GM19468 (cell line): ENCODE data around the gene SON.
"Not testable (repeated sequence)": the region's sequence is repeated elsewhere in the genome, so short reads cannot be mapped to it uniquely, and the experiment has no call there.

ENCODE experiments used
- ATAC-seq: cut with Tn5 transposase; IDR thresholded peaks from one replicate; pipeline ENCODE4 v1.9.1; 2021; ENCODE audit warnings: mild to moderate bottlenecking, moderate library complexity, moderate number of reproducible peaks; ENCODE audit not compliant: unreplicated experiment; ENCODE audit errors: extremely low read depth

Gene SON

DNA sequence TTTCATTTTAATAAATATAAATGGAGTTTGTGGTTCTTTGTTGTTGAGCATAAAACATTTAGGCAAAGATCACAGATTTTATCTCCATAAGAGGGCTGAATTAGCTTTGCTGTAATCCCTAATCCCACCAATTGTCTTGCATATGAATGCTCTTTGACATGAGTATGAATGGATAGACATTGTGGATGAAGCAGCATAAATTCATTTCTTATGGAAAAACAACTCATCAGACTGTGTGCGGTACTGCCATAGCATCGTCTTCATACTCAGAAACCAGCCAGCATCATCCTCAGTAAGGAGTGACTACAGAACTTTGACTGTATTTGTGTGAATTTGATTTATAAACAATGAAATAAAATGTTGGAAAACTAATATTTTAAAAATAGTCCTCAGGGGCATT is 19.6 kb downstream of the SON start:
- no peak for ATAC-seq

DNA sequence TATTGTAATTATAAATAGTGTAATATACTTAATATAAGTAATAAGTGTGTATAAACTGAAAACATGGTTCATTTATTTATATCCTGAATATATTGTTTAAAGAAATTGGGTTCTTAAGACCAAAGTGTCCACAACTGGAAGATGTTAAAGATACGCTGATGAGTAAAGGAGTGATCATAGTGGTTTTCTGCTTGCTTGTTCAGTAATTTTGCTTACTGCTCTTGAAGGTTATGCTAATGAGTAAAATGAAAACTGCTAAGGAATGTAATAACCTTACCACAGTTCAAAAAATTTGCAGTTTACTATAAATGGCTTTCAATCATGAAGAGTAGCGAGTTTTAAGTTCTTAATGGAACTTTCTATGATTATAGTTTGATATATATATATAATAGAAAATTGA is 23.7 kb downstream of the SON start:
- ATAC-seq, result no peak

DNA sequence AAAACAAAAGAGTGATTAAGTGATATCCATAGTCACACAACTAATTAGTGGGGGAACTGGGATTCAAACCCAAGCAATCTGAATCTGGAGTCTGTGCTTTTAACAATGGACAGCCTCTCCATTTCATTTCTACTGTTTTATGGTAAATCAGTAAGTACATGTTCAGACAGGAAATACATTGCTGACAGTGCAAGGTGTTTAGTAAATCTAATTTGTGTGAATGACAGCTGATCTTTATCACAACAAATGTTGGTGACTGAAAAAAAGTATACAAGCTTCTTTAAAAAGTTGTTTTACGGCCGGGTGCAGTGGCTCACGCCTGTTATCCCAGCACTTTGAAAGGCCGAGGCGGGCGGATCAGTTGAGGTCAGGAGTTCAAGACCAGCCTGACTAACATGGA is 25.1 kb downstream of the SON start:
- no peak for ATAC-seq

DNA sequence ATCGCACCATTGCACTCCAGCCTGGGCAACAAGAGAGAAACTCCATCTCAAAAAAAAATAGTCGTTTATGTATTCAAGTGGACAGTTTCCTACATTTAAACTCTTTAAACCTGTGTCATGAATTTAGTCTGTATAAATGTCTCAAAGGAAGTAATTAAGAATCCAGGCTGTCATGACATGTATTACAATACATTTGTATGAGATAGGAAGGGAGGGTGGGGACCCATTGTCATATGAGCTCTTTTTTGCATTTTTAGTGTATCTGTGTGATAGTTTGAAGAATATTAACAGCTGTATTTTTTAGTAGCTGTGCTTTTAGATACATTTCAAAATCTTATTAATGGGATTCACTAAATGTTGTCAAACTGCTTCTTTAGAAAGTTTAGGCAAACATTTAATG is 25.6 kb downstream of the SON start:
- ATAC-seq, result no peak

DNA sequence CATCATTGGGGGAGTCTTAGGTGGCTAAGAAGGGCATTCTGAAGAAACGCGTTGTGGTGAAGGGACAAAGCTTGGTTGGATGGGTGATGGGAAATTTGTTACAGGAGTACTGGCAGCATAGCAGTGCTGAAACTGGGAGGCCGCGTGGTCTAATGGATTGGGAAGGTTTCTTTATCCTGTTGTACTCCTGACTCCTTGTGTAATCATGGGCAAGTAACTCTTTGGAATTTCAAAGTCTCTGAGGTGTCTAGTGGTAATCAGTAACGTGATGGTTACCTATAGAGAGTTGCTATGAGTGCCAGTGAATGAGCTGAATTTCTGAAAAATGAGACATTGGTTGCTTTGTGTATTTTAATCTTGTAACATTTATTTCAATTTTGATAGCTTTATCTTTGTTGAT is 27.2 kb downstream of the SON start:
- no peak for ATAC-seq

DNA sequence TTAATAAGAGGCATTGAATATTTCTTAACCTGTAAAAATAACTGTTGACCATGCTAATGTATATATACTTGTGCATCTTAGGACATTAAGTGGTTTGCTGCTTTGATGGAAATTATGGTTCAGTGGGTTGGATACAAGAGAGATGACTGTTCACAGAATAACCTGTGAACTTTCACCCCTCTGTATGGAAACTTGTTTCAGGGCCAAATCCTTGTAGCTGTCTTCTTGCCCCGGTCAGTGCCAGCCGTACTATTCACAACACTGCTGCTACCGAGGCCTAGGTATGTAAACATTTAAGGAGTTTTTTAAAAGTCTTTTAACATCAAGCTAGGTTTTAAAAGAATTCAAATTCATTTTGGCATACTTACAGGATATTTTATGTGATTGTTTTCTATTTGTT is 29.5 kb downstream of the SON start:
- ATAC-seq, result no peak

DNA sequence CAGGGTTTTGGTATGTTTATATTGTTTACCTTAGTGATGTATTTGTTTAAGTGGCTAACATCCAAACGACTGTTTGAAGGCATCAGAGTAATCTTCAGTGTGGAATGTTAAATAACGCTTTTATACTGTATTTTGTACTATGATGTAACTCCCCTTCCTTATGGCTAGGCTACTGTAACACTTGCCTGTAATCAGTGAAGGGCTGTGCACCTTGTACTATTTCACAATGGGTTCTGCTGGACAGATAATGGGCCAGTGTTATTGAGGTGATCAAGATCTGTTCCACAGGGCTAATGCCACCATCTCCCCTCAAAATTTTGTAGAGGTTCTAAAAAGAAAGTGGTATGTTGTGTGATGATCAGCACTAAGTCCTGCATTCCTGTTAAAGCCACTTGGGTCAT is 33.9 kb downstream of the SON start:
- not testable (repeated sequence) for ATAC-seq

DNA sequence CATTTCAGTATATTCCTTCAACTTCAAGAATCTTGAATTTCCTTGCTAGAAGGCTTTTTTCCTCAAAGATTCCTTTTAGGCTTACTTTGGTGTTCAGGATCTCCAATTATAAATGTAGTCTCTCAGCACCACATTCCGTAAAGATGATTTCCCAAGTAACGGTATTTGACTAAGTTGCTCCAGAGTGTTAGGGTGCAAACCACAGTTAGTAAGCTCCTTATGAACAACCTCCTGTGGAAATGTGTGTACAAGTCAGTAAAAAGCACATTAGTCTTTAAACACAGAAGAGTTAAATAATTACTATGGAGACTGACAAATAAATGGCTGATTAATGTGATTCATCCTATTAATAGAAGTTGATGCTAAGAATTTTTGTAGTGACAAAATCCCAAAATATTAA is 35.4 kb downstream of the SON start:
- no peak for ATAC-seq

DNA sequence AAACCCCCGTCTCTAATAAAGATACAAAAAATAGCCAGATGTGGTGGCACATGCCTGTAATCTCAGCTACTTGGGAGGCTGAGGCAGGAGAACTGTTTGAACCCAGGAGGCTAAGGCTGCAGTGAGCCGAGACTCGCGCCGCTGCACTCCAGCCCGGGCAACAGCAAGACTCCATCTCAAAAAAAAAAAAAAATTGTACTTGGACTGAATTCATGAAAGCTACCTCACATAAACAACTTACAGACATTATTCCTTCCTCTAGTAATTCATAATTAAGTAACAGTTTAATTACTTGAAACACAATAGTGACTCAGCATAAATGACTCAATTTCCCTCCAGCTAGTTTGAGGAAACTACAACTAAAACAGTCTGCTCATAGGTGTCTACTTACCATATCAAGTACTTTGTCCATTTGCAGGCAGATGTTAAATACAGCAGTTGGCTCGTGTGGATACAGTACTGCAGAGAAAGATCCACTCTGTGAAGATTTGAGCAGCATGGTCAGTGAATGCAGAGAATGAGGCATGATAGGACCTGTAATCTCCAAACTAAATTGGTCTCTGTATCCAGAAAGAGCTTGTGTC is 36.2 kb downstream of the SON start:
- ATAC-seq, result no peak

DNA sequence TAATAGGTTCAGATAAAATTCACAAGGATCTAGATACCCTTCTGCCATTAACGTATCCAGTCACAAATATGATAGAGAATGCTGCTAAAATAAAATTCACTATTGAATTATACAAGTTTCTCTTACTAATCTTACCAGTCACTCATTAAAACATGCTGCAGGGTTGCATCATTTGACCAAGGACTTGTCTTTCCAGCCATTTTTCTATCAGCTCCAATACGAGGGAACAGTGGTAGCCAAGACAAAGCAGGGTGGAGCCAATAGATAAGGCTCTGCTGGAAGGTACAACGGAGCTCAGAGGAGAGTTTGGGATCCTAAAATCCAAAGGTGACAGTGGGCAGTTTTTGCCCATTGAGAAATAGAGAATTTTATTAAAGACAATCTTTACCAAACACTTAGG is 41.6 kb downstream of the SON start:
- ATAC-seq, result no peak

DNA sequence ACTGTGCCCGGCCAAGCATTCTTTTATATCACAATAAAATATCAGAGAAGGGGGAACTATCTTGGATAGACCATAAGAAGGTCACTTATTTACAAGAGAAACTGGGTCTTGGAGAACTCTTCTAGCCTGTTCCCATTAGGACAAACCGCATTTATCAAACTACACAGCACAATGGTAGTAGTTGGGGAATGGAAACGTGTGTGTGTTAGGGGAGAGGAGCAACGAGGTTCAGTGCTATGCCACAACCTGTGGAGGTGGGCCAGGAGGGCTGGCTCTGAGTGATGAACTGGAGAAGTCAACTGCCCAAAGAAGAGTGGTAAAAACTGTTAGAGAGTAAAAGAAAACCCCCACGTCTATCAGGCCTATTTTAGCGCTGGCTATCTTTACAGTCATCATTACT is 44.1 kb downstream of the SON start:
- ATAC-seq, result no peak

DNA sequence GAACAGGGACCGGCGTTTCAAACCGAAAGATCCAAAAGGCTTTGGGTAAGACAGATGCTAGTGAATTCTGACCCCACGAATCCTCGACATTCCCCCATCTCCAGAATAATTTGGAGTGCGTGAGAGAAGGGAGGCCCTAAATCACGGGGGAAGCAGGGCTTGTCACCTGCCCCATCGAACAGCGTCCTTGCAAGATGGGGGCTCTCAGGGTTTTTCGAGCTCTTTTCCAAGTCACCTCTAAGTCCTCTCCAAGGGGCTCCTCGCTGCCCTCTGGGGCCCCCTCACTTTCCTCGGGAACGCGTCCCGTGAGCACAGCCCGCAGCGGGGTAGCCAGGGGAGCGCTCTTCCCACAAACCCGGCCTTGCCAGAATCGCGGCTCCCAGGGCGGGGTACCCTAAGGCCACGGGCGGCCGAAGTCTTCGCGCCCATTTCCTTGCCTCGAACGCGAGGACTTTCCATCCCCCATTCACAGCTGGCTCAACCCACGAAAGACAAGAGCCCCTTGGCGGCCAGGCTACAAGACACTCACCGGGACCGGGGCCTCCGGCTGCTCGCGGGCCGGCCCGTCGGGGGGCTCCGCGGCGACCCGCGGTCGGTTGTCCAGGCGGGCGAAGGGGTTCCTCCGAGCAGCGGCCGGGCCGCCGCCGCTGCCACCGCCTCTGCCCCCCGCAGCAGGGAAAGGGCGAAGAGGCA is 45.1 kb downstream of the SON start:
- no peak for ATAC-seq

DNA sequence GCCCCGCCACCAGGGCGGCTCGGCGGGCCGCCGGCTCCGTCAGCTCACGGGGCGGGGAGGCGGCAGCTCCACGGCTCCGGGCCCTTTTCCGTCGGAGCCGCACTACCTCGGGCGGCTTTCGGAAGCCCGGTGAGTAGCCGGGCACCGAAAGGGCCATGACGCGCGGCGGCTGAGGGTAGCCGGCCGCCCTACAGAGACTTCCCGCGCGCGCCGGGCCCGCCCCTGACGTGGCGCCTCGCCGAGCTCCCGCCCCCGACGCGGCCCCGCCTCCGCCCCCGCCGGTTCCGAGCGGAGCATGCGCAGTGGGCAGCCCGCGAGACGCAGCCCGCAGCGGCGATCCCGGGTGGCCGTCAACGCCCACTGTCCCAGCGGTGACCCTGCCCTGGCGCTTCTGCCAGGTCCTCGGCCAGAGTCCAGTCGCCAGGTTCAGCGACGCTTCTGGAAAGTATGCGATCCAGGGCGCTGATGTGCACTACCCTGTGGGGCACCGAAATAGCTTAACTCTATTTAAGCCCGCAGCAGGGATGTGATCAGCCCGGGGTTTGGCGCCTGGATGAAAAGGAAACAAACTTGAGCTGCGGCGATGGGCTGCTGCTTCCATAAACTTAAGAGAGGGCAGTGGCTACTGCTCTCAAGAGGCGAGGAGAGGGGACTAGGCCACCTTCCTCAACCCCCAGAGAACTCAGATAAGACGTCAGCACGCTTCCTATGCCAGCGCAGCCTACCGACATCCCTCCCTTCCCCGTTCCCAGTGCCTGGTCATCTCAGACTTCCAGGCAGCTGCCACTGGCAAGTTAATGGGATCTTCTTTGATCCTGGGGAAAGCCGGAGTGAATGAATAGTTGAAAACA is 45.9 kb downstream of the SON start, which contains the start of gene DONSON:
DONSON (minus strand) TSS at position 200 of the 851 bp plus-strand sequence; CDS start at position 157, 43 bp downstream.
- ATAC-seq, result peak; percentile 86

DNA sequence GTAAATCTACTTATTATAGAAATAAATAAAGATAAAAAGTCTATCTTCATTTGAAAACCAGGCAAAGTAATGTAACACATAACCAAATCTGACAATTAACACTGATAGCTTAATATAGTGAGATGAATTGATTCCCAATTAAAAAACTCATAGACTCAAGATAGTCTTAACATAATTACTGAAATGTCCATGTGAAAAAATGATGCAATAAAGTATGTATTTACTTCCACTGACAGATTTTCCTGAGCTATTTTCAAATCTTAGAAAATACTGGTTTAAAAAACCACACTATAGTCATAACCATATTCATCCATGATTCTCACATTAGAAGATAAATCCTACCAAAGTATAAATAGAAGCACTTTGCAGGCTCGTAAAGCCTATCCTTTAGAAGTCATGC is 55.2 kb downstream of the SON start:
- ATAC-seq, result no peak

DNA sequence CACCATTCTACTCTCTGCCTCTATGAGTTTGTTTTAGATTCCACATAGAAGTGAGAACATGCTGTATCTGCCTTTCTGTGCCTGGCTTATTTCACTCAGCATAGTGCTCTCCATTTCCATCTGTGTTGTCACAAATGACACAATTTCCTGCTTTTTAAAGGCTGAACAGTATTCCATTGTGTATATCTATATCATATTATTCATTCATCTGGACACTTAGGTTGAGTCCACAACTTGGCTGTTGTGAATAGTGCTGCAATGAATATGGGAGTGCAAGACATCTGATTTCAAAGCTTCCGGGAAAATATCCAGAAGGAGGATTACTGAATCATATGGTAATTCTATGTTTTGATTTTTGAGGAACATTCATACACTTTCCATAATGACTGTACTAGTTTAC is 65.7 kb downstream of the SON start:
- ATAC-seq, result no peak

DNA sequence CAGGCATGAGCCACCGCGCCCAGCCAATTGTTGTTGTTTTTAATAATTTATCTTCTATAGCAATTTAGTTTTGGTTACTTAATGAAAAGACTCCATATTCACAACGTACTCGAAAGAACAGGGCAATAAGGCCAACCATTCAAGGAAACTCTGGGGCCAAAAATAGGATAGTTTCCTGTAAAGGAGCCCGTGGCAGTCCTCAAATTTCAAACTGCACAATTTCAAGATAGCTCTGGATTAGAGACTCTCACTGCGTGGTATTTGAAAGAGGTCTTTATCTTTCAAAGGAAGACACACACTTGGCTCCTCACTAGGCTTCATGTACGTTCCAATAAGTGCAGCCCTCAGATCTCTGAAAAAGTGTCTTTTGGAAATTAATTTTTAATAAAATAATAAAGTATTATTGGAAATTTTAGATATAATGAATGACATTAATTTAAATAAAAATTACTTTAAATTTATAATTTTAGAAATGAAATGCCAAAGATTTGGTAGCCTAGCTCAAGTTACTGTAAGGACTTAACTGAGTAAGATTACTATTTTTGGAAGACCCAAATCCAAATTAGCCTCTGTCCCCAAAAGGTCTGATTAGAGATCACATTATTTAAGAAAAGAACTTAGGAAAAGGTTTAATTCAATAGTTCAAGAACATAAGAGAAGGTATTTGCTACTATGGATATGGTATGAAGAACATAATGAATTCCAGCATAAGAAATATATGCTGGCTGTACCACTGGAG is 68.3 kb downstream of the SON start:
- ATAC-seq, result no peak

DNA sequence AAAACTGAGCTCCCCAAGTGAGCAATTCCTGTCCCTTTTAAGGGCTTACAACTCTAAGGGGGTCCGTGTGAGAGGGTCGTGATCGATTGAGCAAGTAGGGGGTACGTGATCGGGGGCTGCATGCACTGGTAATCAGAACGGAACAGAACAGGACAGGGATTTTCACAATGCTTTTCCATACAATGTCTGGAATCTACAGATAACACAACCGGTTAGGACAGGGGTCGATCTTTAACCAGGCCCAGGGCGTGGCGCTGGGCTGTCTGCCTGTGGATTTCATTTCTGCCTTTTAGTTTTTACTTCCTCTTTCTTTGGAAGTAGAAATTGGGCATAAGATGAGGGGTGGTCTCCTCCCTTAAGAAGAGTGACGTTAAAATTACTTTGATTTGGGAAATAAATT is 74.7 kb downstream of the SON start:
- not testable (repeated sequence) for ATAC-seq

DNA sequence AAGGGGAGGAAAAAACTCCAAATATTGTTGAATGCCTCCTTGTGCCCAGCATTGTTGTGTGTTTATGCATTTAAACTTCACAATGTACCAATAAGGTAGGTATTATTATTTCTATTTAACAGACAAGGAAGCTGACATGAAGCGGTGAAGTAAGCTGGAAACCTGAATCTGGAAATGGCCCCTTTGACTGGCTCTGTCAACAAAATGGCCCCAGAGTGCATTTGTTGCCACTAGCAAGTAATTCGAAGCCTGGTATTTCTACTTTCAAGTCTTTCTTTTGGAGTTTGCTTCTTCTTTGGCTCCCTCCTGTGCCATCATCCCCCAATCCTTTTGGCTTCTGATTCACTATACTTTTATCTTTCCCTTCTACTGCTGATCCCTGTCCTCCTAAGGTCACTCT is 75.6 kb downstream of the SON start:
- no peak for ATAC-seq

DNA sequence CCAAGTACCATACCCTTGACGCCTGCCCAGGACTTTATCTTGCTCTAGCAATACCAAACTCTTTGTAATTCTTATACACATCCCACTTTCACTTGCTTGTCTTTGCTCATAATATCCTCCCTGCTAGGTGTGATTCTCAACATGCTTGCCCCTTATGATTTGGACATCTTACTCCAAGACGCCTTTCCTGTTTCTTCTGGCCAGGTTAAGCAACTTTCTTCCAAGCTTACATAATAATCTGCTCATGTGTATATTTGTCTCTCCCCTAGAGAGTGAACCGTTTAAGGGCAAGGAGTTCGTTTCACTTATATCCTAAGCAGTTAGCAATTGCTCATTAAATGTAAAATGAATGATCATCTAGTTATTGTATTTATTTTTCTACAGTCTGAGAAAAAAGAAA is 76.9 kb downstream of the SON start:
- no peak for ATAC-seq

DNA sequence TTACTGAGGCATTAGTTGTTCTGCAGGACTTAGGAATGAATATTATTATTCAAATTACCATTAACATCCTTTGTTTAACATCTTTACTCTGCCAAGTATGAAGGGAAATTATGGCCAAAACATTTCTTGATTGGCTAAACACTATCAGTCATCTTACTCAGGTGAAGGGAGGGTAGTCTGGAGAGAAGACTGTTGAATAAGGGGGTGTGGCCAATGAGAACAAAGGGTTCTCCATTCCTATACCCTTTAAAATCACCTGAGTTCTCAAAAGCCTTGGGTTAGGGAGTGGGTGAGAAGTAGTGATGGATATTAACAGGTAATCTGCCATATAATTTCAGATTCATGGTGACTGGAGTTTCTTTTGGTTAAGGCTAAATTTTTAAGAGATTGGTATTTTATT is 79.4 kb downstream of the SON start:
- ATAC-seq, result no peak

DNA sequence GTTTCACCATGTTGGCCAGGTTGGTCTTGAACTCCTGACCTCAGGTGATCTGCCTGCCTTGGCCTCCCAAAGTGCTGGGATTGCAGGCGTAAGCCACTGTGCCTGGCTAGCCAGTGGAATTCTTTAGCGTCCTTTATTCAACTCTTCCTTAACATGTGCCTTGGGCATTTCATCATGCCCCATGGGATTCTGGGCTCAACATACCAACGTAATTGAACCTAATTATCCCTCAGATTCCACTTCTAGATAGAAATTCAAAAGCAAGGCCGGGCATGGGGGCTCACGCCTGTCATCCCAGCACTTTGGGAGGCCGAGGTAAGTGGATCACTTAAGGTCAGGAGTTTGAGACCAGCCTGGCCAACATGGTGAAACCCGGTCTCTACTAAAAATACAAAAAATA is 83.3 kb downstream of the SON start:
- ATAC-seq, result not testable (repeated sequence)
